ENCODE data around the gene POLE3. TPM values are rescaled to one million over a fixed set of nuclear protein-coding genes. Genes with fewer than 3 reads are reported as not detected.
"Not testable (repeated sequence)": the region's sequence is repeated elsewhere in the genome, so short reads cannot be mapped to it uniquely, and the experiment has no call there.

POLE3 gene
- total RNA-seq, 1 donor from 2014 or later = 65.9 TPM

DNA sequence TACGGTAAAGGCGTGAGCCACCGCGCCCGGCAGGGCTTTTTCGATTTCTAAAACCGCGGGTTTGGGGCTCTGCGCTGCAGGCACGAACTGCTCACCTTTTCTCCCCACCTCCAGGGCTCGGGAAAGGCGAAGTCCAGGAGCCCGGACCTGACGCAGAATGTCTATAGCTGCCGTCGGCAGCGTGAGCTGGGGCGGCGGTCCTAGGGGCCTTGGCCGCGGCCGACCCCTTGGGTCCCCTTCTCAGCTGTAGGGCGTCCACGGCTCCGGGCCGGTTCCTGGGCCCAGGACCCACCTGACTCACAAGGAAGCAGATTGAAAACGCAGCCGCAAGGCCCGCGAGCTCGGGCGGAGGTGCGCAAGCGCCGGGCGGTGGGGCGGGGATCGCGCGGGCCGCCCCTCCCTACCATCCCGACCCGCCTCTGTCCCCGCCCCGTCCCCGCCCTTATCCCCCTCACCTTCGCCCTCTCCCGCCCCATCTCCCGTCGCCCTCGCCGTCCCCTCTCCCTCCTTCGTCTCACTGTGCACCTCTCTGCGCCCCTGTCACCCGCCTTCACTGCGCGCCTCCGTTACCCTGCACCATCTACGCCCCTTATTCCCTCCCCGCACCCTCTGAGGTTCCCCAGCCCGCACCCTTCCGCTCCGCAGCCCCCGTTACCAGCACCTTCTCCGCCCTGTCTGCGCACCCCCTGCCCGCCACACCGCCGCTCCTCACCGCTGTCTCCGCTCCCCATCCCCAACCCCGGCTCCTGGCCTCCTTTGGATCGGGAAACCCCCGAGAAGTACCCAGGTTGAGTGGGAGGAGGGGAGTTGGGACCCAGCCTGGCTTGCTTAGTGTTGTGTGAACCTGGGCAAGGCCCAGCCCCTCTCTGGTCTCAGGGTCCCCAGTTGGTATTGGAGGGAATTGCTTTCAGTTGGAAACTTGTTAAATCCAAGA, 33.6 kb downstream of the POLE3 start, which contains the start of gene HDHD3:
HDHD3 (minus strand) TSS at position 353 of the 934 bp plus-strand sequence. CDS start 2,632 bp downstream, outside the sequence.
- DNase-seq (ENCODE audit: low read depth) = peak; percentile 68

GRCh38 chr9:113375057-113376023, 35.1 kb downstream of the POLE3 start:
- DNase-seq (ENCODE audit: low read depth) = no peak

GRCh38 chr9:113373676-113374392, 36.6 kb downstream of the POLE3 start:
- DNase-seq (ENCODE audit: low read depth) = no peak

DNA sequence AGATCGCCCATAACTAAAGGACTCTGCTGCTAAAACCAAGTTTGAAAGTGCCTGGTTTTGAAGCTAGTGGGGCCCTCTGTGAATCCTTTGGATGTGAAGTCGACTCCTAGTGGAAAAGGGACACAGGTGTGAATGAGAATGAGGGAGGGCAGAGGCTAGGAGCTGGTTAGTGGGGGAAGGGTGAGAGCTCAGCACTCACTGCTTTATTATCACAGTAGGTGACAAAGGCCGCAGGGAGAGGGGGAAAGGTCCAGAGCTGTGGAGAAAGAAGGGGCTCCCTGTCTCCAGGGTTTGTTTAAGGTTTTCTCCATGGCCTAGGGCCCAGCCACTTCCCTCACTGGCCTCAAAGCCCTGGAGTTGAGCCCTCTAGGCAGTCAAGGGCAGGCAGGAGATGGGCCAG, 37.2 kb downstream of the POLE3 start:
- no peak for DNase-seq (ENCODE audit: low read depth)

- DNase-seq (ENCODE audit: low read depth) = no peak
Observed at GRCh38 chr9:113372059-113372458, 38.4 kb downstream of the POLE3 start.

DNA sequence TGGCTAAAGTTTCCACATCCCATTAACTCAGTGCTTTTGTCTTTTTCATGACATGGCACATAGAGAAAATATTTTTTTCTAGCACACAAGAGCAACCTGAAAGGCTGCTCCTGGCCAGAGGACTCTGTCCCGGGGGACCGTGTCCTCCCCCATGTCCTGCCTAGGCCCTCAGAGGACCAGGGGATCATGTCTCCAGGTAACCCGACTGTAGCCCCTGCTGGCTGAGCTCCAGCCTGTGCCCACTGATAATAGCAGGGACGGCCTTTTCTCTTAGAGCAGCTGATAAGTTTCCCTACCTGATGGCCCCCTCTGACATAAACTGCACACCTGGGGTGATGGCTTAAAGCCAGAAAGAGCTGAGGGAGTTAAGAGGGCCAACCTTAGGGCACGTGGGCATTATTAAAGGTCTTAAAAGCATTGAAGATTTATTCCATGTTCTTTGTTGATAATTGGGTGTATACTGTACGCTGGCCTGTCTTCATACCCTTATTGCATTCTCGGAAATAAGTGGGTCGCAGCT, 39.6 kb downstream of the POLE3 start:
- no peak for DNase-seq (ENCODE audit: low read depth)

GRCh38 chr9:113369855-113370140, 40.7 kb downstream of the POLE3 start:
- no peak for DNase-seq (ENCODE audit: low read depth)

DNA sequence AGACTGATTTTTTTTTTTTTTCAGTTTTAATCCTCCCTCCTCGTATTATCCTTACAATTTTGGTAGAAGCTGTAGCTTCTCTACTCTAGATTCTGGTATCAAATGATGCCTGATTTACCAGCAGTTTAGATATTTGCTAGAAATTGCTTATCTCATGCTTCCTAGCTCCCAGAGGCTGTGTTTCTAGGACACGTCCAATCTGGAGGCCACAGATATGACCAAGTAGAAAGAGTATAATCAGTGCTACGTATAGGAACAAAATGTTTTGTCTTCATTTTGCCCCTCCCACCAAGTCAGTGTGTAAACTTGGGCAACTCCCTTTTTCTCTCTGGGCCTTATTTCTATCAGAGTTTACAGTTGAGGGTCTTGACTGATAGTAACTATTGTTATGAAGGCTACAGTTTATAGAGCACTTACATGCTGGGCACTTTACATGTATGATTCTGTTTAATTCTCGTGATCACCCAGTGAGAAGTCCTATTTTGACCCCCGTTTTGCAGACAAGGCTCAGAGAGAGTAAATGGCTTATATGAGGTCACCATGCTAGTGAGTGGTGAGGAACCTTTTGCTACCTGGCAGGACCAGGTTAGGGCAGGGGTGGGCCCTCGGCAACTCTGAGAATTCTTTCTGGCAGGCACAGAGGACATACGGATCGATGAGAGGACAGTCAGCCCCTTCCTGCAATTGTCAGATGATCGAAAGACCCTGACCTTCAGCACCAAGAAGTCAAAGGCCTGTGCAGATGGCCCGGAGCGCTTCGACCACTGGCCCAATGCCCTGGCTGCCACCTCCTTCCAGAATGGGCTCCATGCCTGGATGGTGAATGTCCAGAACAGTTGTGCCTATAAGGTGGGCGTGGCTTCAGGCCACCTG, 41.3 kb downstream of the POLE3 start:
- peak; percentile 58 for DNase-seq (ENCODE audit: low read depth)

- DNase-seq (ENCODE audit: low read depth) = no peak
Observed at GRCh38 chr9:113368348-113368981, 42.0 kb downstream of the POLE3 start.

DNA sequence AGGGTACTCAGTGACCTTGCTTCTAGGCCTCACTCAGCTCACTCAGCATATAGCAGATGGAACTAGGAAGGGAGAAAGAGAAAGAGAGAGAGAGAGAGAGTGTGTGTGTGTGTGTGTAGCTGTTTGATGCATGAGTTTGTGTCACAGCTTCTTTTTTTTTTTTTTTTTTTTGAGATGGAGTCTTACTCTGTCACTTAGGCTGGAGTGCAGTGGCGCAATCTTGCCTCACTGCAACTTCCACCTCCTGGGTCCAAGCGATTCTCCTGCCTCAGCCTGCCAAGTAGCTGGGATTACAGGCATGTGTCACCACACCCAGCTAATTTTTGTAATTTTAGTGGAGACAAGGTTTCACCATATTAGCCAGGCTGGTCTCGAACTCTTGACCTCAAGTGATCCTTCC, 44.8 kb downstream of the POLE3 start:
- not testable (repeated sequence) for DNase-seq (ENCODE audit: low read depth)

DNA sequence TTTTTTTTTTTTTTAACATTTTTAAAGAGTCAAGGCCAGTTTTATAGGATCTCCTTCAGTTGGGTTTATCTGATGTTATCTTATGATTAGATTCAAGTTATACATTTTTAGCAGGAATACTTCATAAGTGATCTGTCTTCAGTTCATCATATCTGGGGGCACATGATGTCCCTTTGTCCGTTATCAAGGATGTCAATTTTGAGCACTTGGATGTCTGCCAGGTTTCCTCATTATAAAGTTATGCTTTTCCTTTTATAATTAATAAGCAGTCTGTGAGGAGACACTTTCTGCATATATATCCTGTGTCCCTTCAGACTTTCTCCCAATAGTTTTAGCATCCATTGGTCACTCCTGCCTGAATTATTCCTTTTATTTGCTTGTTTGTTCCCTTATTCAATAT, 45.5 kb downstream of the POLE3 start:
- DNase-seq (ENCODE audit: low read depth) = no peak

GRCh38 chr9:113363336-113363735, 47.1 kb downstream of the POLE3 start:
- DNase-seq (ENCODE audit: low read depth) = peak; percentile 40

- DNase-seq (ENCODE audit: low read depth) = no peak
Observed at GRCh38 chr9:113361304-113362018, 49.0 kb downstream of the POLE3 start.

DNA sequence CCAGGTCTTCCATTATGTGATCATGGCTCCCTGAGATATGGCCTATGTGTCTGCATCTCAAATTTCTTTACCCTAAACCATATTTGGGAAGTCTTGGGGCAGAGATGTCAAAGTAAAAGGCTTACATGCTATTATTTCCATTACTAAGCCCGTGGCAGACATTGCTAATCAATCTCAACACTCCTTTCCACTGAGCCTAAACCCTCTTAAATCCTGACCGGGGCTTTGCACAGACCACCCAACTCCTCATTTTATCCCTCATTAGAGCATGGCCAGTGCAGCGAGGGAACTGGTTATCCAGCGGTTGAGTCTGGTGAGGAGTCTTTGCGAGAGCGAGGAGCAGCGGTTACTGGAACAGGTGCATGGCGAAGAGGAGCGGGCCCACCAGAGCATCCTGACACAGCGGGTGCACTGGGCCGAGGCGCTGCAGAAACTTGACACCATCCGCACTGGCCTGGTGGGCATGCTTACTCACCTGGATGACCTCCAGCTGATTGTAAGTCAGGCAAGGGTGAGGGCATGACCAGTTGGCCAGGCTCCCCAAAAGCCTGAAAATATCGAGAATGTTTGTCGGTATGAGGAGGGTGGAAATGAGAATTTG, 50.1 kb downstream of the POLE3 start:
- no peak for DNase-seq (ENCODE audit: low read depth)

DNA sequence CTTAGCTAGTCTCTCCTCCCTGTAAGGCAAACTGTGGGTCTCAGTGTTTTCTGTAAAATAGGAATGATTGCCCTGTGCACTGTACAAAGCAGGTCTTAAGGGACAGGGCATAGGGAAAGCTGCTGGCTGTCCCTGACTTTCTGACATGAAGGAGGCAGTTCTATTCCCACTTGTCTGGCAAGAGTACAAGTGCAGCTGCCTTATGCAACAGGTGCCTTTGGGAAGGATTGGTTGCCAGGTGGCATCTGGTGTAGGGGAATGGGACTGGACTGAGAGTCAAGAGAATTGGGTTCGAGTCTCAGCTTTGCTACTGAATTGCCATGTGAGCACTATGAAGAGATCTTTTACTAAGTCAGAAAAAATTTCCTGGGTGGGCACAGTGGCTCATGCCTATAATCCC, 51.1 kb downstream of the POLE3 start:
- peak; percentile 89 for DNase-seq (ENCODE audit: low read depth)

All from myocyte (in vitro differentiated cells).